CD4-positive, alpha-beta T cell treated with Interferon gamma for 1 hour (primary cell): ENCODE data around the gene TTC17.
"Not testable (repeated sequence)": the region's sequence is repeated elsewhere in the genome, so short reads cannot be mapped to it uniquely, and the experiment has no call there.

Source experiments
- DNase-seq: peaks from one replicate; pipeline ENCODE4 v3.0.0-alpha.2; 2020

Gene TTC17

DNA sequence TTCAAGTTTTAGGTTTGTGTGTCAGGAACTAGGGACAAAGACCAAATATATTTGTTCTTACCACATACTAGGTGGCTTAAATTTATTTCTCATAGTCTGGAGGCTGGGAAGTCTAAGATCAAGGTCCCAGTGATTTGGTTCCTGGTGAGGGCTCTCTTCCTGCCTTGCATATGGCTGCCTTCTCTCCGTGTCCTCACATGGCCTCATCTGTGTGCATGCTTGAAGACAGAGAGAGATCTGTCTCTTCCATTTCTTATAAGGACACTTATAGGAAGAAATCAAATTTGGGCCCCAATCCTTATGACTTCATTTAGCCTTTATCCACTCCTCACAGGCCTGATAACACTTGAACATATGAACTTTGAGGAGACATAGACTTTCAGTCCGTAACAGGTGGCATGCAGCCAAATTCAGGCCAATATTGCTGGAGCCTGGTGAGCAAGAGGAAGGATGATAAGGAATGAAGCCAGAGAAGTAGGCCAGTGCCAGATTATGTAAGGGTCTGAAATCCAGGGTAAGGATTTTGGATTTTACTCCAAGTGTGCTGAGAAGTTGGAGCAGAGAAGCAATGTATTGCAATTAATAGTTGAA lies 35.1 kb downstream of the TTC17 start:
- DNase-seq = no peak

DNA sequence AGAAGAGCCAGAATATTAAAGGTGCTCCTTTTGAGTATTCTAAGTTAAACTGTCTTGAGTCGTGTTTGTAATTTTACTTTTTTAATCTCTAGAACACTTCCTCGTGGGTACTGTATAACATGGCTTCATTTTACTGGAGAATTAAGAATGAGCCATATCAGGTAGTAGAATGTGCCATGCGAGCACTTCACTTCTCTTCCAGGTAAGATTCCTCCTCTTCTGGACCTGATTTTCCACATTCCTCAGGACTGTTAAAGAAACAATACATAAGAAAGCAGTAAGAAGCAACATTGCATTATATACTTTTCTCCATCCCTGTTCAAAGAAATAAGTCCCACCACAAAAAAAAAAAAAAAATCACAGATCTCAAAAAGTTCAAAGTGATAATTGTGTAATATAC lies 37.9 kb downstream of the TTC17 start:
- no peak for DNase-seq

GRCh38 chr11:43397251-43397650 lies 38.5 kb downstream of the TTC17 start:
- DNase-seq = no peak

- no peak for DNase-seq
Measured at GRCh38 chr11:43399983-43400630, 41.4 kb downstream of the TTC17 start.

GRCh38 chr11:43401252-43401651 lies 42.5 kb downstream of the TTC17 start:
- DNase-seq = no peak

GRCh38 chr11:43401811-43402210 lies 43.1 kb downstream of the TTC17 start:
- DNase-seq = not testable (repeated sequence)

DNA sequence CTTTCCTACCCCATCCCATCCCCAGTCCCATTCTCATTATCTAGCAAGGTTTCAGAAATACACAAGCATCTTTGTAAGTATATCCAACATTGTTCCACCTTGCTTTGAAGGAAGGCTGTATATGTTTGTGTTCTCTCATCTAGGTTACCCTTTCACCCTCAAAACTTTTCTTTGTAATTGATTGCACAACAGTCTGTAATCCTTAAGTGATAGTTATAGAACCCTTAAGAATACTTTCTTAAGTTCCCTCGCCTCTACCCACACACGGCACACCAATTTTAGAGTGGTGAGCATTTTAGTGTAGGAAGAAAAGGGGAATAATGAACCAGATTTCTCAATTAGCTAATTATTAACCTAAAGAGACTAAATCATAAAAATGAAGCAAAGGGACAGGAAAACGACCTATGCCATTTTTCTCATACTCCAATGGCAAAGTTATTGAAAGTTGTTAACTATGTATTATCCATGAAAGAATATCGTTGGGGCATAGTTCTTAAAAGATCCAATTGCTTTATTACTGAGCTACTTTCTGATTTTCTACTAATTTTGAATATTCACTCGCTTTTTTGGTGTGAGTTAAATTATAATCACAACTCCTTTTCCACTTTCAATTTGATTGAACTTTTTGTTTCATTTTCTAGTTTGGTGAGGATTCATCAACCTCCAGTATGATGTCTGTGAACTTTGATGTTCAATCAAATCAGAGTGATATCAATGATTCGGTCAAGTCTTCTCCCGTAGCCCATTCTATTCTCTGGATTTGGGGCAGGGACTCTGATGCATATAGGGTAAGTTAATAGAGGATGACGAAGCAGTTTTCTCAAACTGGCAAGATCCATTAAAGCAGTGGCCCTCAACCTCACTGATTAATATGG lies 44.9 kb downstream of the TTC17 start:
- no peak for DNase-seq

DNA sequence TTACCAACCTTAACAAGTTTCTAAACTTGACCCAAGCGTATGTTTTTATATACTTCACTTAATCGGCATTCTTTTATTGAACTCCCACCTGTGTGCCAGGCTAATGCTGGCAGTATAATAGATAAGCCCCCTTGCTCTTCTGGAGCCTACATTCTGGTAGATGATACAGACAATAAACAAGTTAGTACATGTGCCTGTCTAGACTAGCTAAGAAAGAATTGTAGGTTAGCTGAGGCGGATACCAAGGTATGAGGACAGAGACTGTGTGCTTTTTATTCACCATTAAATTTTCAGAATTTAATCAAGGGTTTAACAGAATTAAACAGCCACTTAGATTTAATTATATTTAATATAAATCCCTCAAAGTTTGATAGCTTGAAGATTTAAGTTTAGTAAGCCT lies 45.7 kb downstream of the TTC17 start:
- no peak for DNase-seq

GRCh38 chr11:43404836-43405479 lies 46.2 kb downstream of the TTC17 start:
- DNase-seq = no peak

GRCh38 chr11:43408277-43408676 lies 49.6 kb downstream of the TTC17 start:
- no peak for DNase-seq

- DNase-seq = no peak
Measured at GRCh38 chr11:43410394-43410793, 51.7 kb downstream of the TTC17 start.

- no peak for DNase-seq
Measured at GRCh38 chr11:43418197-43418596, 59.5 kb downstream of the TTC17 start.

DNA sequence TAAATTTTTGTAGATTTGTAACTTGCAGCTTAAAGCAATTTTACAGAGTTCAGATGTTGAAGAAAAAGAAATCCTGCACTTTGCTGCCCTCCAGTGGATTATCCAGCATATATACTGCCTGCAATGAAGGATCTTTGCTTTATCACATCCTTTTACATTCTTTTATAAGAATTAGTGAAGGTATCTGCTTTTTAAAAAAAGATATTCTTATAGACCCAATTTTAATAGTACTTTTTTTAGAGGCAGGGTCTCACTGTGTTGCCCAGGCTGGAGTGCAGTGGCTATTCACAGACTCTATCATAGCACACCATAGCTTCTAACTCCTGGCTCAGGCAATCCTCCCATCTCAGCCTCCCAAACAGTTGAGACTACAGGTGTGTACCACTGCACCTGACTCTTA lies 60.7 kb downstream of the TTC17 start:
- no peak for DNase-seq

DNA sequence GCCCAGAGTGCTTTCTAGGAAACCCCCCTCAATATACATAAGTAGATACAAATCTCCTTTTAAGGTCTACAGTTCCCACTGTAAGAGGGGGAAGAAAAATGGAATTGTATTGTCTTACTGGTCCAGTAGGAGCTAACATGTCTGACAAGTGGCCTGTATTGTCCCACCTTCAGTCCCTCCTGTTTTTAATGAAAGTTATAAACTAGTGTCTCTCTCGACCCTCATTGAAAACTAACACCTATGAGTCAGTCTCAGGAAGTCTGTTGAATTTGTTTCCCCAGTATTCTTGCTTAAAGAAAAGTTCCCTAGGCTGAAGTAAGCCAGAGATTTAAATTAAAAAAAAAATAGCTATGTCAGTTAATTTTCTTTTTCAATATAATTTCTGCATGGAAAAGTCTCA lies 69.3 kb downstream of the TTC17 start:
- no peak for DNase-seq

- not testable (repeated sequence) for DNase-seq
Measured at GRCh38 chr11:43430916-43431315, 72.2 kb downstream of the TTC17 start.

DNA sequence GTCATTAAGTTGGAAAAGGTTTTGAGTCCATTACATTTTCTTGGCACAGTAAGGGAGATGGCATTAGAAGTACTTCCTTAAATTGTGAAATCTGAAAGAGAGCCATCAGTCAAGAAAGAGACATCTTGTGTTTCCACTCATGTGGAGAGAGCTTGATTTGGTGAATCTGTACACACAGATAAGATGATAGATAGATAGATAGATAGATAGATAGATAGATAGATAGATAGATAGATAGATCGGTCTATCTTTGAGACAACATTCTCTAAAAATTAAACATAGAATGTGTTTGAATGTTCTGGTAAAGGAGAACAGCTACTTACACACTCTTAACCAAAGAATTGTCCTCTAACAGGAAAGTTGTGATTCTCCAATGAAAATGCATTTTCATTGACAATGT lies 76.2 kb downstream of the TTC17 start:
- no peak for DNase-seq

DNA sequence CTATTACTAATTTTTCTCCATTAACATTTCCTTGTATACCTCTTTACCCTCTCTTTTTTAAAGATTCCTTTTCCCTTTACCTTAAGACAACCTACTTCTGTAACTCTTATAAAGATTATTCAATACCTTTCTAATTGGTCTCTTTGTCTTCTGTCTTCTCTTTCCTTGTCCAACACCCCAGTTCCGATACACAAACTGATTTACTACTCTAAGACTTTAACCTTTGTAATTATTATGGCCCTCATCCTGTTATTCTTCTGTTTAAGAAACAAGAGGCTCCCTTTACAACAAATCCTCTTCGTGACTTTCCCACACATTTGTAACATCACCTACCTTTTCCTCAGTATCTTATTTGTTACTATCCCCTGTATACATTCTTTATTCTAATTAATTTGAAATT lies 81.8 kb downstream of the TTC17 start:
- no peak for DNase-seq

DNA sequence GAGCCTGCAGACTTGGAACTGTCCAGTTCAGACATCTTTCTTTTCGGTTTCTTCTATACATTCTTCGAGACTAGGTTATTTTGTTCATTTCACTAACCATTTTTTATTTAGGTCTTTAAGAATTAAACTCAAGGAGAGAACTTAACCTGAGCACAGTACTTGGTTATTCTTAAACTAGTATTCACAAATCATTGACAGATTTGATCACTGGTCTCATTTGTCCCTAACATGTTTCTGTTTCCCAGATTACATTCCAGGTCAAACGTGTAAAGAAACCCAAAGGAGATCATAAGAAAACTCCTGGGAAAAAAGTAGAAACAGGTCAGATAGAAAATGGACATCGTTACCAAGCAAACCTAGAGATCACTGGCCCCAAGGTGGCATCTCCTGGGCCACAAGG lies 85.1 kb downstream of the TTC17 start:
- no peak for DNase-seq

DNA sequence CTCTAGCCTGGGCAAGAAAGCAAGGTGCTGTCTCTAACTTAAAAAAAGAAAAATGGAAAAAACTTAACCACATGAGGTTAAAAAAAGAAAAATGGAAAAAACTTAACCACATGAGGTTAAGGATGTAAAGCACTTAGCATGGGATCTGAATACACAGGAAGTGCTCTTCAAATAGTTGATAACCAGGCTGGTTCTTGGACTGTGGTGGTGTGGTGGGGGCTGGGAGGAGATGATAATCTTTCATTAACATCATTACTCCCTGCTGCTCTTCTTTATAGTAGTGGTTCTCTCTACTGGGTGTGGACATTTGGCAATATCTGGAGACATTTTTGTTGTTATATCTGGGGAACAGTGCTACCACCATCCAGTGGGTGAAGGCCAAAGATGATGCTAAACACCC lies 88.4 kb downstream of the TTC17 start:
- DNase-seq = no peak

DNA sequence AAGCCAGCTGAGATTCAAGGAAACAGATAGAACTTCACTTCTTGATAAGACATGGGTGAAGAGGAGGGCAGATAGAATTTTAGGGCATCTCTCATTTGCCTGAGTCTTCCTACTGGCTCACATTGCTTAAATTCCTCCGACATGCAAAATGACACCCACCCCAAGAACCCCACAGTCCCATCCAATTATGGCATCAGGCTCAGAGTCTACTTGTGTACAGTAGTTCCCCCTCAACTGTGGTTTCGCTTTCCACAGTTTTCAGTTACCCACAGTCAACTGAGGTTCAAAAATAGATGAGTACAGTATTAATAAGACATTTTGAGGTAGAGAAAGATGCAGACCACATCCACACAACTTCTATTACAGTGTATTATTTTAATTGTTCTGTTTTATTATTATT lies 99.8 kb downstream of the TTC17 start:
- no peak for DNase-seq

DNA sequence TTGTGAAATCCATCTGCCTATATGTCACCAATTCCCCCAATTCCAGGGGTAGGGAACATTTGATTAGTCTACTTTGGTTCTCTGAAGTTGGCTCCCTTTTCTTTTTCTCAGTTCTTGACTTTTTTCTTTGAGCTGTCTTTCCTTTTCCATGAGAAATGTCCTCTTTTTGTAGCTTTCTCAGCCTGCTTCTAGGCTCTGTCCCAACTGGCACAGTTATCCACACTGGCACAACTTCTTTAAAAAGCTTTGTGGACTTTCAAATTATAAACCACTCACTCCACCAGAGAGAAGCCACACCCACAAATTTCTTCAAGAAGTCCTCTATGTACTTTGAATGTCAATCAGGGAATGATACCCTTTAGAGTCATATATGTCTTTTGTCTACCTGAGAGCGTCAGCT lies 100.5 kb downstream of the TTC17 start:
- DNase-seq = no peak

DNA sequence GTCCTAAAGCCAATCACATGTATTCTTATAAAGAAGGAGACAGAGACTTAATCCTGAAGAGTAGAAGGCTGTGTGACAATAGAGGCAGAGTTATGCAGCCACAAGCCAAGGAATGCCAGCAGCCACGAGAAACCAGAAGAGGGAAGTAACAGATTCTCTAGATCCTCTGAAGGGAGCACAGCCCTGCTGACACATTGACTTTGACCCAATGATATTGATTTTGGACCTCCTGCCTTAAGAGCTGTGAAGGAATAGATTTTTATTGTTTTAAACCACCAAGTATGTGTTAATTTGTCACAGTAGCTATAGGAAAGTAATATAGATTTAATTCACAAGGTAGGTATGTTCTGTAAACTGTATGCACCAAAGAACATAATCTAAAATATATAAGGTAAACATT lies 103.6 kb downstream of the TTC17 start:
- no peak for DNase-seq

- DNase-seq = no peak
Measured at GRCh38 chr11:43467958-43468357, 109.2 kb downstream of the TTC17 start.

- DNase-seq = not testable (repeated sequence)
Measured at GRCh38 chr11:43477491-43477890, 118.8 kb downstream of the TTC17 start.
